Measurements from ENCODE around the gene MLF2. TPM values are rescaled to one million over a fixed set of nuclear protein-coding genes. Genes with fewer than 3 reads are reported as not detected.

The MLF2 gene
- total and polyA plus RNA-seq, 12 donors, result 108 to 197 (median 148) TPM

GRCh38 chr12:6766651-6767349, 13.9 kb upstream of the MLF2 start:
- Histone ChIP-seq H3K4me1 (peaks cover 7 to 72% (median 43%) of the 10 kb centered on the region in 9 donors), H3K27me3 (peaks cover 0 to 27% (median 0%) of the 10 kb centered on the region in 7 donors), H3K4me3 (peak overlapping the region; percentile 69 to 90 (median 82)), H3K36me3 (peaks cover 0 to 26% (median 0%) of the 10 kb centered on the region in 9 donors), H3K27ac (peak overlapping the region; percentile 87 to 99 (median 94)), H3K9me3 (no peaks in the 10 kb centered on the region)
- peak; percentile 59 to 93 (median 78) for TF ChIP-seq CTCF (IDR thresholded peaks at IDR 0.05)
- ATAC-seq (peak; percentile 46 to 70 (median 62)), DNase-seq (peak; percentile 83 to 87)
- intact Hi-C loops (cut with DNase I), result loop anchor here in 4 of 10 donors (1.0 to 5.0 kb wide), 4 partner anchors 13 to 79 kb away; partner anchors contain the start of genes MLF2 (in 2 of the 4), P3H3 (in 1 of the 4) and ZNF384 (in 1 of the 4)
- WGBS, 2 donors, result 0 to 1% methylated on average over 51 to 87 of the region's 88 CpGs

GRCh38 chr12:6765634-6766581, 13.0 kb upstream of the MLF2 start, which contains the start of gene PTMS:
Gene PTMS, plus strand, starts transcription at chr12:6766363. Its CDS starts 343 bp downstream, at chr12:6766706.
- intact Hi-C loops (cut with DNase I), result loop anchor here in 4 of 10 donors (1.0 to 5.0 kb wide), 4 partner anchors 13 to 79 kb away; partner anchors contain the start of genes MLF2 (in 2 of the 4), P3H3 (in 1 of the 4) and ZNF384 (in 1 of the 4)
- Histone ChIP-seq H3K9me3 (no peaks in the 10 kb centered on the region), H3K4me1 (peaks cover 7 to 63% (median 42%) of the 10 kb centered on the region in 9 donors), H3K27ac (peak within 1 kb of the TSS; percentile 87 to 99 (median 94)), H3K36me3 (peaks cover 0 to 17% (median 0%) of the 10 kb centered on the region in 9 donors), H3K4me3 (peak within 1 kb of the TSS; percentile 69 to 90 (median 82)), H3K27me3 (peaks cover 0 to 27% (median 0%) of the 10 kb centered on the region in 7 donors)
- TF ChIP-seq CTCF (IDR thresholded peaks at IDR 0.05), result no peak
- ATAC-seq, result peak; percentile 33 to 54 (median 40)
- peak; percentile 85 to 89 for DNase-seq
- WGBS, 2 donors, result 3% methylated on average over 52 to 63 of the region's 63 CpGs

- intact Hi-C loops (cut with DNase I), result loop anchor here in 2 of 10 donors (5.0 kb wide), 2 partner anchors 62 to 78 kb away; partner anchors contain the start of genes P3H3 (in 1 of the 2) and ZNF384 (in 1 of the 2)
These were observed 12.2 kb upstream of the MLF2 start for GRCh38 chr12:6765048-6765633.

More at GRCh38 chr12:6765048-6765633, 12.2 kb upstream of the MLF2 start:
- no peak for ATAC-seq
- TF ChIP-seq CTCF (IDR thresholded peaks at IDR 0.05), result no peak
- no peaks in the 10 kb centered on the region for H3K9me3 ChIP-seq
- peaks cover 0 to 10% (median 0%) of the 10 kb centered on the region in 9 donors for H3K36me3 ChIP-seq
- WGBS, 2 donors, result 32 to 33% methylated on average over 7 of the region's 7 CpGs
- peak overlapping the region; percentile 87 to 99 (median 94) for H3K27ac ChIP-seq
- no peak for DNase-seq
- peaks cover 0 to 27% (median 0%) of the 10 kb centered on the region in 7 donors for H3K27me3 ChIP-seq
- H3K4me3 ChIP-seq, result peak overlapping the region in 9 of 10 donors; percentile 69 to 90 (median 81)
- peaks cover 7 to 58% (median 42%) of the 10 kb centered on the region in 9 donors for H3K4me1 ChIP-seq

Measured in heart right ventricle (tissue), 16 donors.